Esophagus muscularis mucosa (tissue), 3 donors: ENCODE measurements around the gene LAMA3.

ENCODE experiments used
- CTCF ChIP-seq, 3 experiments: fragments of 200-600 bp in 2 of 3; fragments of 450-650 bp in 1 of 3; sonication (generic) in 2 of 3; IDR thresholded peaks; one replicate each; pipeline ENCODE4 v1.5.1; 2017 to 2019; ENCODE audit warnings: antibody characterized with exemption in 3 of 3, mild to moderate bottlenecking in 2 of 3, moderate library complexity in 1 of 3
- POLR2A ChIP-seq: fragments of 450-650 bp; IDR thresholded peaks from one replicate; pipeline ENCODE4 v1.6.1; 2017; ENCODE audit warnings: antibody characterized with exemption, moderate library complexity, mild to moderate bottlenecking, low read depth

DNA sequence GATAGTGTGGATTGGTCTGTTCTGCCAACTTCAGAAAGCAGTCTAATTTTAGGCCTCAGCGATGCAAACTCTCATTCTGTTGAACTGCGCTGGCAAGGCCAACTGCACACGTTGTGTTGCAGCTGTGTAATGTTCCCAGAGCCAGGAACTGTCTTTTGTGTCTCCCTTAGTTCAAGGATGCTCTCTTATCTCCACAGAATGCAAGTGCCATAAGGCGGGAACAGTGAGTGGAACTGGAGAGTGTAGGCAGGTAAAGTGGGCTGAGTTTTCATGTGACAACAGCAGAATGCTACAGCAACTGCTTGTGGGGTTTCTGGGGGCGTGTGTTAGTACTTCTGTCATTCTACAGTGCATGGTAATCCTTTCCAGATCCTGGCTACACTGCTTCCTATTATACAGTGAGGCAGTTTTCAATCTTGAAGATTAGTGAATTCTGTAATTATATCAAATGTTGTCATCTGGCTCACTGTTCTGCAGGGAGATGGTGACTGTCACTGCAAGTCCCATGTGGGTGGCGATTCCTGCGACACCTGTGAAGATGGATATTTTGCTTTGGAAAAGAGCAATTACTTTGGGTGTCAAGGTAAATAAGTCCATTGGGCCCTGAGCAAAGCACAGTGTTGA is 125.8 kb downstream of the LAMA3 start:
- TF ChIP-seq CTCF (IDR thresholded peaks at IDR 0.05) (no peak), POLR2A (no peak)
